Non-pigmented ciliary epithelial cell (primary cell): Measurements from ENCODE around the gene RASGRP2.

Experiments
- DNase-seq: peaks from one replicate; pipeline ENCODE4 v3.0.0-alpha.2; 2010; ENCODE audit warnings: low read depth

Gene RASGRP2

GRCh38 chr11:64739871-64740270 is 4.1 kb downstream of the RASGRP2 start:
- DNase-seq, result no peak

- DNase-seq, result no peak
Observed at GRCh38 chr11:64736654-64737053, 7.3 kb downstream of the RASGRP2 start.

GRCh38 chr11:64735725-64736259 is 8.2 kb downstream of the RASGRP2 start:
- DNase-seq, result no peak

GRCh38 chr11:64734811-64735724 is 8.9 kb downstream of the RASGRP2 start:
- no peak for DNase-seq

- DNase-seq, result no peak
Observed at GRCh38 chr11:64731601-64732000, 12.3 kb downstream of the RASGRP2 start.

- no peak for DNase-seq
Observed at GRCh38 chr11:64729851-64730382, 14.0 kb downstream of the RASGRP2 start.

- DNase-seq, result no peak
Observed at GRCh38 chr11:64728757-64729365, 15.1 kb downstream of the RASGRP2 start.

GRCh38 chr11:64726867-64727530 is 16.9 kb downstream of the RASGRP2 start:
- DNase-seq, result no peak

GRCh38 chr11:64726211-64726641 is 17.7 kb downstream of the RASGRP2 start:
- DNase-seq, result no peak

- DNase-seq, result no peak
Observed at GRCh38 chr11:64724863-64725532, 18.9 kb downstream of the RASGRP2 start.

- no peak for DNase-seq
Observed at GRCh38 chr11:64723907-64724862, 19.8 kb downstream of the RASGRP2 start.

GRCh38 chr11:64723117-64723906 is 20.6 kb downstream of the RASGRP2 start, which contains the start of gene NRXN2:
NRXN2 (minus strand) TSS chr11:64723197; CDS start chr11:64713699, 9,498 bp downstream.
- no peak for DNase-seq

- no peak for DNase-seq
Observed at GRCh38 chr11:64722141-64723065, 21.5 kb downstream of the RASGRP2 start.

GRCh38 chr11:64721359-64721699 is 22.6 kb downstream of the RASGRP2 start:
- no peak for DNase-seq

GRCh38 chr11:64720640-64721358 is 23.1 kb downstream of the RASGRP2 start:
- DNase-seq, result no peak

GRCh38 chr11:64720167-64720566 is 23.8 kb downstream of the RASGRP2 start:
- DNase-seq, result no peak

GRCh38 chr11:64719406-64719805 is 24.5 kb downstream of the RASGRP2 start:
- DNase-seq, result no peak

- DNase-seq, result no peak
Observed at GRCh38 chr11:64718780-64719124, 25.2 kb downstream of the RASGRP2 start.
